ENCODE results near the gene ZC3H11A. TPM values are rescaled to one million over a fixed set of nuclear protein-coding genes. Genes with fewer than 3 reads are reported as not detected.
A peak's percentile ranks its signal among the peaks of the same experiment; 100 is the strongest.
"Not testable (repeated sequence)": the region's sequence is repeated elsewhere in the genome, so short reads cannot be mapped to it uniquely, and the experiment has no call there.

The ZC3H11A gene
- total RNA-seq, 1 donor from 2014 or later: 84.7 TPM

DNA sequence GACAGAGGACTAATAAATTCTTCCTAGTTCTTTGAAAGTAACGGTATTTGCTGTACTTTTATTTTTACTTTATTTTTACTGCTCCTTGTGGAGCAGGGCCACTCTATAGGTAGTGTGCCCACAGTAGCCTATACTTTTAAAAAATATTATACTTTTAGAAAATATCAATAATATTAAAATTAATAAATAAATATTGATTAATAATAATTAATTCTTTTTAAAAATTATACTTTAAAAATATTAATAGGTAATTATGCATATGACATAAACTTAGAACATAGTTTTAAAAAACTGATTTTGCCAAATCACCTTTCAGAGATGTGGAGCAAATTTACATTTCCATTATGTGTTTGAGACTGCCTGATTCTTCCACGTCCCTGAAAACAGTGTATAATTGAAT is 30.8 kb downstream of the ZC3H11A start:
- no peak for ATAC-seq
- no peak for DNase-seq (ENCODE audit: low spot score)
- intact Hi-C loops (cut with DNase I): no loop called here

DNA sequence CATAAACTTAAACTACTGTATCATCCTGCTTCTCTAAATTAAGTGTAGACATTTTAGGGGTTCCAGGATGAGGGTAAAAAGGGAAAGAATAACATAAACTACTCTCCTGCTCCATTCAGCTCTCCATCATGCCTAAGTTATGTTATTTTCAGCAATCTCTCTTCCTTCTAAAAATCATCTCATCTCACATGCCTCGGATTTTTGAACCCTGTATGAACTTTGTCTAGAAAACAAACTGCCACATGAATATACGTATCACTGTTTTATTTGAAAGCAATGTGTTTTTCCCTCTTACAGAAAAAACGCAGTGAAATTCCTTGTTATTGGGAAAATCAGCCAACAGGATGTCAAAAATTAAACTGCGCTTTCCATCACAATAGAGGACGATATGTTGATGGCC is 32.6 kb downstream of the ZC3H11A start:
- ATAC-seq: no peak
- intact Hi-C loops (cut with DNase I): no loop called here
- no peak for DNase-seq (ENCODE audit: low spot score)

GRCh38 chr1:203828503-203828902 is 33.1 kb downstream of the ZC3H11A start:
- ATAC-seq (no peak), DNase-seq (ENCODE audit: low spot score) (no peak)
- intact Hi-C loops (cut with DNase I): no loop called here

DNA sequence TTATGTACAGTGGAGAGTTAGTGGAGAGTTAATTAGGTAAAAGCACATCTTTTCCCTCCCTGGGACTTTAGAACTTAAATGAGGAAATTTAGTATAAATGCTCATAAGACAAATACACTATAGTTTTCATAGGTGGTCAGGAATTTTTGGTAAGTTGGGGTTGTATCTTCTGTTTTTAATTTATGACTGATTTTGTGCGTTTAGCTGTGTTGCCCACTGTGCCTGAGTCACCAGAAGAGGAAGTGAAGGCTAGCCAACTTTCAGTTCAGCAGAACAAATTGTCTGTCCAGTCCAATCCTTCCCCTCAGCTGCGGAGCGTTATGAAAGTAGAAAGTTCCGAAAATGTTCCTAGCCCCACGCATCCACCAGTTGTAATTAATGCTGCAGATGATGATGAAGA is 33.8 kb downstream of the ZC3H11A start:
- intact Hi-C loops (cut with DNase I); DNase-seq (ENCODE audit: low spot score): not testable (repeated sequence)
- peak; percentile 38 for ATAC-seq

- ATAC-seq: no peak
- intact Hi-C loops (cut with DNase I): no loop called here
Observed at GRCh38 chr1:203835476-203835875, 40.1 kb downstream of the ZC3H11A start.

GRCh38 chr1:203839081-203839480 is 43.7 kb downstream of the ZC3H11A start:
- no peak for DNase-seq (ENCODE audit: low spot score)
- ATAC-seq: peak; percentile 72
- intact Hi-C loops (cut with DNase I): no loop called here

More at GRCh38 chr1:203835476-203835875, 40.1 kb downstream of the ZC3H11A start:
- no peak for DNase-seq (ENCODE audit: low spot score)

- intact Hi-C loops (cut with DNase I): no loop called here
- ATAC-seq (no peak), DNase-seq (ENCODE audit: low spot score) (no peak)
Observed at GRCh38 chr1:203840208-203840808, 44.9 kb downstream of the ZC3H11A start.

GRCh38 chr1:203842559-203842876 is 47.1 kb downstream of the ZC3H11A start:
- intact Hi-C loops (cut with DNase I): no loop called here
- ATAC-seq (no peak), DNase-seq (ENCODE audit: low spot score) (no peak)

DNA sequence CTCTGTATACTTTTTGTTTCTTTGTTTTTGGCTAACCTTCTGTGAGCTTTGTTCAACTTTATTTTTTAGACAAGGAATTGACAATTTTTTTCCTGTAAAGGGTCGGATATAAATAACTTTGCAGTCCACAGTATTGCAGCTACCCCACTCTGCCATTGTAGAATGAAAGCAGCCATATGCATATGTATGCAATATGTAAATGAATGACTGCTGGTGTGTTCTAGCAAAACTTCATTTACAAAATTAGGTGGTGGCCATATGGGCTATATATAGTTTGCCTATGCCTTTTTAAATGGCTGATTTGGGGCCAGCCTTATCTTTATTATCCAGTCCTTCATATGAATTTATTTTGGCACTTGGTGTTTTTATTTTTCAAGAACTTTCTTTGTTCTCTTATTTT is 48.0 kb downstream of the ZC3H11A start:
- DNase-seq (ENCODE audit: low spot score) (no peak), ATAC-seq (no peak)
- intact Hi-C loops (cut with DNase I): no loop called here

Other genes with a start within 250 kb of the ZC3H11A start
- gene ATP2B4, start 168.8 kb upstream of the ZC3H11A start, total RNA-seq: 107 TPM
- 1.6 TPM for gene LAX1, start 30.4 kb upstream of the ZC3H11A start, total RNA-seq
- gene ZBED6, start within 50 bp of the ZC3H11A start, total RNA-seq: 52.3 TPM
- gene SNRPE, start 66.0 kb downstream of the ZC3H11A start, total RNA-seq: 76.4 TPM